Ishikawa (cell line): Measurements from ENCODE around the gene SLC2A3.

Experiments used
- CEBPB ChIP-seq: IDR thresholded peaks from 2 replicates; pipeline ENCODE4 v1.6.1; 2012
- CREB1 ChIP-seq: IDR thresholded peaks from 2 replicates; pipeline ENCODE4 v1.6.1; 2012; ENCODE audit warnings: low read depth
- EGR1 ChIP-seq: IDR thresholded peaks from 2 replicates; pipeline ENCODE4 v1.6.1; 2012
- EP300 ChIP-seq: IDR thresholded peaks from 2 replicates; pipeline ENCODE4 v1.6.1; 2012; ENCODE audit warnings: borderline replicate concordance
- FOXM1 ChIP-seq: IDR thresholded peaks from 2 replicates; pipeline ENCODE4 v1.6.1; 2012; ENCODE audit warnings: low read depth, borderline replicate concordance
- NFIC ChIP-seq: IDR thresholded peaks from 2 replicates; pipeline ENCODE4 v1.6.1; 2012
- RAD21 ChIP-seq: IDR thresholded peaks from 2 replicates; pipeline ENCODE4 v1.6.1; 2012; ENCODE audit warnings: low read depth
- TAF1 ChIP-seq: IDR thresholded peaks from 2 replicates; pipeline ENCODE4 v1.6.1; 2012; ENCODE audit warnings: low read depth, mild to moderate bottlenecking
- TCF12 ChIP-seq: IDR thresholded peaks from 2 replicates; pipeline ENCODE4 v1.6.1; 2012; ENCODE audit warnings: low read depth
- TEAD4 ChIP-seq: IDR thresholded peaks from 2 replicates; pipeline ENCODE4 v1.6.1; 2012
- ZBTB7A ChIP-seq: IDR thresholded peaks from 2 replicates; pipeline ENCODE4 v1.6.1; 2012; ENCODE audit warnings: low read depth
- TF ChIP-seq, protein P1 (sequence below): IDR thresholded peaks from 2 replicates; pipeline ENCODE4 v1.6.1; 2012
- TF ChIP-seq, protein P2 (sequence below): IDR thresholded peaks from 2 replicates; pipeline ENCODE4 v1.6.1; 2012; ENCODE audit warnings: low read depth, mild to moderate bottlenecking
- TF ChIP-seq, protein P3 (sequence below): IDR thresholded peaks from 2 replicates; pipeline ENCODE4 v1.6.1; 2012

Gene SLC2A3

DNA sequence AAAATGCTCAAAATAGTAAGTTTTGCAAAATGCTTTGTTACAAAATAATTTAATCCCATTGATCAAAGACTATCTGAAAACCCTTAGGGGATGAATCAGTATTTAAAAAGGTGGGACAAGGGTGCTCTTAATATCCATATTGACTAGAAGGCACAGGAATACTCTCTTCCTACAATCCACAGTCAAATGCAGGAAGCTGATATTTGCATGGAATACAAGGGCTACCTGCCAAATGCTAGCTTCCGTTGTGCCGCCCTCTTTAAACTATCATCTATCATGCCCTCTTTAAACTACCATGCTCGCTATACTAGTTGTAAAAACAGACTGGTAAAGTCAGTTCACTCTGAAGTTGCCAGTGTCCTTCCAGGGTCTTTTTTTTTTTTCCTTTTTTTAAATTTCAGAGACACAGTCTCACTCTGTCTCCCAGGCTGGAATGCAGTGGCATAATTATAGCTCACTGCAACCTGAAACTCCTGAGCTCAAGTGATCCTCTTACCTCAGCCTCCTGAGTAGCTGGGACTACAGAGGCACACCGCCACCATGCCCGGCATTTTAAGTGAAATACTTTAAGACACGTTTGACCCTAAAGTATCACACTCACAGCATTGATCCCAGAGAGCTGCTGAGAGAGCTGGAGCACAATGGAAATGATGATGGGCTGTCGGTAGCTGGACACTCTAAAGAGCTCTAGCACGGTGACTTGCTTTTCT is 6.7 kb downstream of the SLC2A3 start:
- TF ChIP-seq NFIC = no peak
- TF ChIP-seq, protein P1, sequence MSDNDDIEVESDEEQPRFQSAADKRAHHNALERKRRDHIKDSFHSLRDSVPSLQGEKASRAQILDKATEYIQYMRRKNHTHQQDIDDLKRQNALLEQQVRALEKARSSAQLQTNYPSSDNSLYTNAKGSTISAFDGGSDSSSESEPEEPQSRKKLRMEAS = no peak; the same call in 1 of the 2 replicates
- no peak for TF ChIP-seq CEBPB
- TF ChIP-seq EP300 = no peak
- no peak for TF ChIP-seq TAF1
- TF ChIP-seq, protein P2, sequence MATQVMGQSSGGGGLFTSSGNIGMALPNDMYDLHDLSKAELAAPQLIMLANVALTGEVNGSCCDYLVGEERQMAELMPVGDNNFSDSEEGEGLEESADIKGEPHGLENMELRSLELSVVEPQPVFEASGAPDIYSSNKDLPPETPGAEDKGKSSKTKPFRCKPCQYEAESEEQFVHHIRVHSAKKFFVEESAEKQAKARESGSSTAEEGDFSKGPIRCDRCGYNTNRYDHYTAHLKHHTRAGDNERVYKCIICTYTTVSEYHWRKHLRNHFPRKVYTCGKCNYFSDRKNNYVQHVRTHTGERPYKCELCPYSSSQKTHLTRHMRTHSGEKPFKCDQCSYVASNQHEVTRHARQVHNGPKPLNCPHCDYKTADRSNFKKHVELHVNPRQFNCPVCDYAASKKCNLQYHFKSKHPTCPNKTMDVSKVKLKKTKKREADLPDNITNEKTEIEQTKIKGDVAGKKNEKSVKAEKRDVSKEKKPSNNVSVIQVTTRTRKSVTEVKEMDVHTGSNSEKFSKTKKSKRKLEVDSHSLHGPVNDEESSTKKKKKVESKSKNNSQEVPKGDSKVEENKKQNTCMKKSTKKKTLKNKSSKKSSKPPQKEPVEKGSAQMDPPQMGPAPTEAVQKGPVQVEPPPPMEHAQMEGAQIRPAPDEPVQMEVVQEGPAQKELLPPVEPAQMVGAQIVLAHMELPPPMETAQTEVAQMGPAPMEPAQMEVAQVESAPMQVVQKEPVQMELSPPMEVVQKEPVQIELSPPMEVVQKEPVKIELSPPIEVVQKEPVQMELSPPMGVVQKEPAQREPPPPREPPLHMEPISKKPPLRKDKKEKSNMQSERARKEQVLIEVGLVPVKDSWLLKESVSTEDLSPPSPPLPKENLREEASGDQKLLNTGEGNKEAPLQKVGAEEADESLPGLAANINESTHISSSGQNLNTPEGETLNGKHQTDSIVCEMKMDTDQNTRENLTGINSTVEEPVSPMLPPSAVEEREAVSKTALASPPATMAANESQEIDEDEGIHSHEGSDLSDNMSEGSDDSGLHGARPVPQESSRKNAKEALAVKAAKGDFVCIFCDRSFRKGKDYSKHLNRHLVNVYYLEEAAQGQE = no peak
- no peak for TF ChIP-seq CREB1
- TF ChIP-seq TEAD4 = no peak
- TF ChIP-seq RAD21 = no peak

DNA sequence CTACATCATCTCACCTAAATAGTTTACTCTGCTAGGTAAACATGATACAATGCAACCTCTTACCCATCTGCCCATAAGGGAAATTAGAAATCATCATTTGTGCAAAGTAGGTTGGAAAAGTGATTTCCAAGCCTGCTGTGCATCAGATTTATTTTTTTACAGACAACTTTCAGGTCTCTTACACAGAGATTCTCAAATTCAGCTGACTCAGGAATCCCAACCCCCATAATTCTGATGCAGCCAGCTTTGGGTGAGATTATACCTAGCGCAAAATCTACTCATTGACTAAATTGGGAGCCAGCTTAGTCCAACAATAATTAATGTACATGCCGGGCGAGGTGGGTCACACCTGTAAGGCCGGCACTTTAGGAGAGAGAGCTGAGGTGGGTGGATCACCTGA is 8.5 kb downstream of the SLC2A3 start:
- no peak for TF ChIP-seq TCF12
- TF ChIP-seq CREB1 = no peak
- TF ChIP-seq NFIC = no peak

DNA sequence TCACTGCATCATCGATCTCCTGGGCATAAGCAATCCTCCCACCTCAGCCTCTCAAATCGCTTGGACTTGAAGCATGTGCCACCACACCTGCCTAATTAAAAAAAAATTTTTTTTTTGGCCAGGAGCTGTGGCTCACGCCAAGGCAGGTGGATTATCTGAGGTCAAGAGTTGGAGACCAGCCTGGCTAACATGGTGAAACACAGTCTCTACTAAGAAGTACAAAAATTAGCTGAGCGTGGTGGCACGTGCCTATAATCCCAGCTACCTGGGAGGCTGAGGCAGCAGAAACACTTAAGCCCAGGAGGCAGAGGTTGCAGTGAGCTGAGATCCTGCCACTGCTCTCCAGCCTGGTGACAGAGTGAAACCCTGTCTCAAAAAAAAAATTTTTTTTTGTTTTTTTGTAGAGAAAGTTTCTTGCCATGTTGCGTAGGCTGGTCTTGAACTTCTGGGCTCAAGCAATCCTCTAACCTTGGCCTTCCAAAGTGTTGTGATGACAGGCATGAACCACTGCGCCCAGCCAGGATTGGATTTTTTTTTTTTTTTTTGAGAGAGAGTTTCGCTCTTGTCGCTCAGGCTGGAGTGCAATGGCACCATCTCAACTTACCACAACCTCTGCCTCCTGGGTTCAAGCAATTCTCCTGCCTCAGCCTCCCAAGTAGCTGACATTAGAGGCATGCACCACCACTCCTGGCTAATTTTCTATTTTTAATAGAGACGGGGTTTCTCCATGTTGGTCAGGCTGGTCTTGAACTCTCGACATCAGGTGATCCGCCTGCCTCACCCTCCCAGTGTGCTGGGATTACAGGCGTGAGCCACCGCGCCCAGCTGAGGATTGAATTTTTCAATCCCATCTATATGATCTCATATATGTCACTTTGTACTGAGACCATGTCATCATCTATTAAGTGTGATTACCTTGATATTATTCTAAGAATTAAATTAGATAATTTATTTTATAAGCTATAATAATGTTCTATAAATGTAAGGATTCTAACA is 12.4 kb downstream of the SLC2A3 start:
- no peak for TF ChIP-seq TEAD4
- TF ChIP-seq ZBTB7A = no peak
- TF ChIP-seq, protein P2 = no peak
- no peak for TF ChIP-seq FOXM1
- TF ChIP-seq, protein P1 = no peak
- no peak for TF ChIP-seq CEBPB
- TF ChIP-seq NFIC = no peak

DNA sequence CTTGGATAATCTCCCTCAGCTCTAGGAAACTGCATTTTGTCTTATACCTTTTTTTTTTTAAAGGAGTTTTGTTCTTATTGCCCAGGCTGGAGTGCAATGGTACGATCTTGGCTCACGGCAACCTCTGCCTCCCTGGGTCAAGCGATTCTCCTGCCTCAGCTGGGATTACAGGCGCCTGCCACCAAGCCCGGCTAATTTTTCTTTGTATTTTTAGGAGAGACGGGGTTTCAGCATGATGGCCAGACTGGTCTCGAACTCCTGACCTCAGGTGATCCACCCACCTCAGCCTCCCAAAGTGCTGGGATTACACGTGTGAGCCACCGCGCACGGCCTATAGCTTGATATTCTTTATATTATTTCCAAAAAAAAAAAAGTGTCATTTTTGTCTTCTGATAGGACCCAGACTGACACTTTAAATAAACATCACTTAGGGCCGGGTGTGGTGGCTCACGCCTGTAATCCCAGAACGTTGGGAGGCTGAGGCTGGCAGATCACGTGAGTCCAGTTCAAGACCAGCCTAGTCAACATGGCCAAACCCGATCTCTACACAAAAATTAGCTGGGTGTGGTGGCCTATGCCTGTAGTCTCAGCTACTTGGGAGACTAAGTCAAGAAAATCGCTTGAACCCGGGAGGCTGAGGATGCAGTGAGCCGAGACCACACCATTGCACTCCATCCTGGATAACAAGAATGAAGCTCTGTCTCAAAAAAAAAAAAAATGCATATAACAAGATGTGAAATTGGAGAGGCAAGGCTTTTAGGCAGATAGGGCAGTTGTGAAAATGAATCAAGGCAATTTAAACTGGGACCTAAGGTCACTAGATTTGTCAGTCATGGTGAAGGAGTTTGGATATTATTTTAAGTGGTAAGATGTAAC is 18.4 kb downstream of the SLC2A3 start:
- TF ChIP-seq, protein P3, sequence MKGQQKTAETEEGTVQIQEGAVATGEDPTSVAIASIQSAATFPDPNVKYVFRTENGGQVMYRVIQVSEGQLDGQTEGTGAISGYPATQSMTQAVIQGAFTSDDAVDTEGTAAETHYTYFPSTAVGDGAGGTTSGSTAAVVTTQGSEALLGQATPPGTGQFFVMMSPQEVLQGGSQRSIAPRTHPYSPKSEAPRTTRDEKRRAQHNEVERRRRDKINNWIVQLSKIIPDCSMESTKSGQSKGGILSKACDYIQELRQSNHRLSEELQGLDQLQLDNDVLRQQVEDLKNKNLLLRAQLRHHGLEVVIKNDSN = no peak
- no peak for TF ChIP-seq RAD21
- no peak for TF ChIP-seq FOXM1
- TF ChIP-seq ZBTB7A = no peak
- TF ChIP-seq NFIC = no peak
- TF ChIP-seq, protein P2 = no peak

DNA sequence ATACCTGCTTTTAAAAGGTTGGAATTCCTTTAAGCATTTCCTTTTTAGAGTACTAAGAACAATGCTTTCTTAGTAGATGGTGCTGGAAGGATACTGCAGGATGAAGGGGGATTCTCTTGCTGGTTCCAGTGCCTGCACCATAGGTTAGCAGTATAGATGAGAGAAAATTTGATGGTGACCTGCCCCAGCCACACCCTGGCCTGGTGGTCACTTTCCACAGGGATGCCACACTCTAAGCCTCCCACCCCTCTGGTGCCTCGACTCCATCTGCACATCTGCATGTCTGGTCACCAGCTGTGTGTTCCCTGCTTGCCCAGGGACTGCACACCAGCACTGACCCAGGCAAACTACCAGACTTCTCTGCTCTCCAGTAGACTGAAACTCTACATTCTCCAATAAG is 19.1 kb downstream of the SLC2A3 start:
- TF ChIP-seq, protein P3 = no peak
- TF ChIP-seq, protein P2 = no peak
- no peak for TF ChIP-seq TCF12
- TF ChIP-seq CREB1 = no peak
- TF ChIP-seq NFIC = no peak
- TF ChIP-seq CEBPB = no peak
- no peak for TF ChIP-seq ZBTB7A
- TF ChIP-seq EGR1 = no peak
- TF ChIP-seq TEAD4 = no peak
- no peak for TF ChIP-seq FOXM1
- TF ChIP-seq, protein P1 = no peak
- TF ChIP-seq RAD21 = no peak
- TF ChIP-seq EP300 = no peak
